GM10266 (cell line): ENCODE measurements around the gene SLC10A7.
A peak's percentile ranks its signal among the peaks of the same experiment; 100 is the strongest.
"Not testable (repeated sequence)": the region's sequence is repeated elsewhere in the genome, so short reads cannot be mapped to it uniquely, and the experiment has no call there.

Experiments used
- DNase-seq: peaks from one replicate; pipeline ENCODE4 v3.0.0; 2012; ENCODE audit errors: extremely low spot score
- TF ChIP-seq, protein P1 (sequence below): IDR thresholded peaks from 2 replicates; pipeline ENCODE4 v1.5.1; 2012; ENCODE audit warnings: mild to moderate bottlenecking, low read depth; ENCODE audit not compliant: control insufficient read depth, insufficient read depth; ENCODE audit errors: missing control alignments

Gene SLC10A7

DNA sequence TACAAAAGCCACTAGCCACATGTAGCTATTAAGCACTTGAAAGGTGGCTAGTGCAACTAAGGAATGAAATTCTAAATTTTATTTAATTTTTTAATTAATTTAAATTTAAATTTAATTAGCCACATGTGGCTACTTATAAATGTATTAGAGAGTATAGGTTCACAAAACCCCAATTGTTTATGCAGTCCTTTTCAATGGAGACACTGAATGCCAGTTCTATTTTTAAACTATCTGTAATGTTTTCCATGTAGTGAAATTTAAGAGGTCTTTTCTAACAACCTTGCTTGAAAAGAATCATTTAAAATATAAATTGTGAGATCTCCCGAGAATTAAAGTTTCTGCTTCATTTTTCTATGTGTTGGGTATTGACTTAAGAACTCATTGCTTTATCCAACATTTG lies 154.4 kb downstream of the SLC10A7 start:
- no peak for DNase-seq
- TF ChIP-seq, protein P1, sequence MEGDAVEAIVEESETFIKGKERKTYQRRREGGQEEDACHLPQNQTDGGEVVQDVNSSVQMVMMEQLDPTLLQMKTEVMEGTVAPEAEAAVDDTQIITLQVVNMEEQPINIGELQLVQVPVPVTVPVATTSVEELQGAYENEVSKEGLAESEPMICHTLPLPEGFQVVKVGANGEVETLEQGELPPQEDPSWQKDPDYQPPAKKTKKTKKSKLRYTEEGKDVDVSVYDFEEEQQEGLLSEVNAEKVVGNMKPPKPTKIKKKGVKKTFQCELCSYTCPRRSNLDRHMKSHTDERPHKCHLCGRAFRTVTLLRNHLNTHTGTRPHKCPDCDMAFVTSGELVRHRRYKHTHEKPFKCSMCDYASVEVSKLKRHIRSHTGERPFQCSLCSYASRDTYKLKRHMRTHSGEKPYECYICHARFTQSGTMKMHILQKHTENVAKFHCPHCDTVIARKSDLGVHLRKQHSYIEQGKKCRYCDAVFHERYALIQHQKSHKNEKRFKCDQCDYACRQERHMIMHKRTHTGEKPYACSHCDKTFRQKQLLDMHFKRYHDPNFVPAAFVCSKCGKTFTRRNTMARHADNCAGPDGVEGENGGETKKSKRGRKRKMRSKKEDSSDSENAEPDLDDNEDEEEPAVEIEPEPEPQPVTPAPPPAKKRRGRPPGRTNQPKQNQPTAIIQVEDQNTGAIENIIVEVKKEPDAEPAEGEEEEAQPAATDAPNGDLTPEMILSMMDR, result no peak

DNA sequence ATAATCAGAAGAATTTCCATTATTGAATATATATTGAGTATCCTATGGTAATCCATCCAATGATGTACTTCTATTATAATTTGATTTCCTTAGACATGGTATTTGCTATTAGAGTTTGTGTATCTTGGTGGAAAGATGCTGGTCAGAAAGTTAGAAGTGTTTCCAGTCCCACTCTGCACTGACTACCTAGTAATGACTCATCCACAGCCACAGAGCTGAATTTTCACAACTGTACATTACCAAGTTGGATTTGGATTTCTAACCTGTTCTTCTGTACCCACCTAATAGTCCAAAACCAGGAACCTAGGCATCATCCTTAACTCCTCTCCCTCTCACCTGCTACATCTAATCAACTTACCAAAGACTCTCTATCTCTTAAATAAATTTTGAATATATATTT lies 162.0 kb downstream of the SLC10A7 start:
- no peak for DNase-seq
- TF ChIP-seq, protein P1, result no peak

DNA sequence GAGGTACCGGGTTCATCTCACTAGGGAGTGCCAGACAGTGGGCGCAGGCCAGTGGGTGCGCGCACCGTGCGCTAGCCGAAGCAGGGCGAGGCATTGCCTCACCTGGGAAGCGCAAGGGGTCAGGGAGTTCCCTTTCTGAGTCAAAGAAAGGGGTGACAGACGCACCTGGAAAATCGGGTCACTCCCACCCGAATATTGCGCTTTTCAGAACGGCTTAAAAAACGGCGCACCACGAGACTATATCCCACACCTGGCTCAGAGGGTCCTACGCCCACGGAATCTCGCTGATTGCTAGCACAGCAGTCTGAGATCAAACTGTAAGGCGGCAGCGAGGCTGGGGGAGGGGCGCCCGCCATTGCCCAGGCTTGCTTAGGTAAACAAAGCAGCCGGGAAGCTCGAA lies 171.6 kb downstream of the SLC10A7 start:
- not testable (repeated sequence) for DNase-seq

DNA sequence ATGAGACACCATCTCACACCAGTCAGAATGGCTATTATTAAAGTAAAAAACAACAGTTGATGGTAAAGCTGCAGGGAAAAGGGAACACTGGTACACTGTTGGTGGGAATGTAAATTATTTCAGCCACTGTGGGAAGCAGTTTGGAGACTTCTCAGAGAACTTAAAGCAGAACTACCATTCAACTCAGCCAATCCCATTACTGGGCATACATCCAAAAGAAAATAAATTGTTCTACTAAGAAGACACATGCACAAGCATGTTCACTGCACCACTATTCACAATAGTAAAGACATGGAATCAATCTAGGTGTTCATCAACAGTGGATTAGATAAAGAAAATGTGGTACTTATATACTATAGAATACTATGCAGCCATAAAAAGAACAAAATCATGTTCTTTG lies 172.4 kb downstream of the SLC10A7 start:
- DNase-seq, result no peak
- TF ChIP-seq, protein P1, result no peak

DNA sequence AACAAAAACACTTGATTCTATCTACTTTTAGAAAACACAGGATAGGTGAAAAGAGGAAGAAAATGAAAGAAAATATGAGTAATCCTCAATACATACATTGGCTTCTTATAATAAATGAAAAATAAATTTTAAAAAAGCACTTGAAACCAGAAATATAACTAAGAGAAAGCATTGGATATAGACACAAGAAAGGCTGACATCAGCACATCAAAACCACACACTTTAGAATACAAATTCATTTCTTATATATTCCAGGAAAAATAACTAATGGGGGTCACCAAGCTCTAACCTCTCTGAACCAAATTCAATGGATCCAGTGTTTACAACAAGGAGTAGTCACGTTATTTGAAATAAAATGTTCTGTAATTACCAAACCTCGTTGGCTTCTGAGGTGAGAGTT lies 173.9 kb downstream of the SLC10A7 start:
- no peak for DNase-seq
- TF ChIP-seq, protein P1, result no peak

DNA sequence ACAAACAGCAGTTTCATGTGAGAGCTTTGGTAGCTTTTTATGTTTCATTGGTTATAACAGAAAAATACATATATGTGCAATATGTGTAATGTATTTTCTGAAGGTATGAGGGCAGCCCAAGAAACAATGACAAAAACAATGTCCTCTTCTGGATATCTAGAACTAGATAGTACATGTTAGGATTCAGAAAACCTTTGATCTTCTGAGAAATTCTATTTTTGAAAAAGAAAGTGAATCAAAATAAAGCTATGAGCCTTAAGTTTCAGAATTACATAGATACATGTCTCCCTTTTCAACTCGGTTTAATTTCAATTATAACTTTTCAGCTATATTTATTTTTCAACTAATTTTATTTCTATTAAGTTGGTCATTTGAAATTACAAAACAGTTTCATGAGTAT lies 175.5 kb downstream of the SLC10A7 start:
- TF ChIP-seq, protein P1, result no peak
- peak; percentile 40 for DNase-seq

DNA sequence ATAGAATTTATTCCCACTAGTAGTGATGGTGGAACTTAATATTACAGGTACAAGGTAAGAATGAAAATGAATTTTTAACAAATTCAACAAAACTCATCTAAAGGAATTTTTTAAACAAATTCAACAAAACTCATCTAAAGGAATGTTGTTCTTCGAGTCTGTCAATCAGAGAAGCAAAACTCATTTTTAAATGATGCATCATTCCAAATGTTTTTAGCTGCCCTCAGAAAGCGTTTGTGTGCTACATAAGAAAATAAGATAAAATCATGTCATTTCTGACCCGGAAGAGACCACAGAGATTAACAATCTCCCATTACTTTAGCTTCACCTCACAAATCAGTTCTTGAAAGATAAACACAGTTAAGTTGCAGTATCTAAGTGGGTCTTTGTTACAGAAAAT lies 178.0 kb downstream of the SLC10A7 start:
- no peak for DNase-seq
- TF ChIP-seq, protein P1, result no peak

DNA sequence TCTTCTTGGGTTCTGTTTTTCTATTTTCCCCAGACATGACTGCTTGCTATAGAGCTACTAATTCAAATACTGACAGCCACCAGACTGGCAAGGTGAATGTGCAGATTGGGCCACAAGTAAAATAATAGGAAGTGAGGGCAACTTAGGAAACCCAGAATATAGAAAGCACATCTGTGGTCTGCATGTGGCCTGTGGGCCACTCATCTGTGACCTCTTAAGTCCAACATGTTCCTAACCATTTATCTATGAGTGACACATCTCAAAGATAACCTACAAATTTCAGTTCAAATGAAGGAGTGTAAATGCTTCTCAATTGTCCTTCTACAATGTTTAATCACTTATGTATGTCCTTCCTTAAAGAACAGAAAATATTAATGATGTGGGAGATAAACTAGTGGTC lies 178.5 kb downstream of the SLC10A7 start:
- TF ChIP-seq, protein P1, result no peak
- no peak for DNase-seq
